ENCODE data around the gene FKBP11.

The FKBP11 gene

DNA sequence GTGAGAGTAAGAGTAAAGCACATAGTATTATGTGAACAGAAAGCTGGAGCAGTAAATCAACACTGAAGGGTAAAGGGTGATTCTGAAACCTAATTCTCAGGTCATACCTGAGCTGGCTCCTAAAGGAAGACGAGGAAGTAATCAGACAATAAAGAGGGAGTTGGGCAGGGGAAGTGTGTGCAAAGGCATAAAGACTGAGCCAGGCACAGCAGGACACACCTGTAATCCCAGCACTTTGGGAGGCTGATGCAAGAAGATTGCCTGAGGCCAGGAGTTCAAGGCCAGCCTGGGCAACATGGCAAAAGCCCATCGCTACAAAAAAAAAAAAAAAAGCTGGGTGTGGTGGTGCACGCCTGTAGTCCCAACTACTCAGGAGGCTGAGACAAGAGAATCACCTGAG is 22.4 kb upstream of the FKBP11 start:
- H3K36me3 ChIP-seq: peaks cover 15% of the 10 kb centered on the region
- no peak overlapping the region for H3K4me3 ChIP-seq (ENCODE audit: low read depth, low read length)
- no peak for DNase-seq
- H3K27ac ChIP-seq: no peak overlapping the region
- no peaks in the 10 kb centered on the region for H3K27me3 ChIP-seq (ENCODE audit: insufficient read depth, low read depth, severe bottlenecking)
- H3K9me3 ChIP-seq (ENCODE audit: severe bottlenecking): no peaks in the 10 kb centered on the region
- TF ChIP-seq CTCF (IDR thresholded peaks at IDR 0.05; ENCODE audit: low read depth, low read length): no peak

- Histone ChIP-seq H3K36me3 (peaks cover 11% of the 10 kb centered on the region), H3K27me3 (ENCODE audit: insufficient read depth, low read depth, severe bottlenecking) (no peaks in the 10 kb centered on the region), H3K4me3 (ENCODE audit: low read depth, low read length) (no peak overlapping the region), H3K27ac (no peak overlapping the region), H3K9me3 (ENCODE audit: severe bottlenecking) (no peaks in the 10 kb centered on the region)
- DNase-seq: no peak
- TF ChIP-seq CTCF (IDR thresholded peaks at IDR 0.05; ENCODE audit: low read depth, low read length): no peak
Observed at GRCh38 chr12:48946943-48947342, 21.7 kb upstream of the FKBP11 start.

GRCh38 chr12:48946205-48946604 is 20.9 kb upstream of the FKBP11 start:
- DNase-seq: no peak
- no peak for TF ChIP-seq CTCF (IDR thresholded peaks at IDR 0.05; ENCODE audit: low read depth, low read length)
- H3K27ac ChIP-seq: no peak overlapping the region
- peaks cover 14% of the 10 kb centered on the region for H3K36me3 ChIP-seq
- no peaks in the 10 kb centered on the region for H3K27me3 ChIP-seq (ENCODE audit: insufficient read depth, low read depth, severe bottlenecking)
- no peak overlapping the region for H3K4me3 ChIP-seq (ENCODE audit: low read depth, low read length)
- no peaks in the 10 kb centered on the region for H3K9me3 ChIP-seq (ENCODE audit: severe bottlenecking)

GRCh38 chr12:48943221-48943620 is 17.9 kb upstream of the FKBP11 start:
- H3K4me3 ChIP-seq (ENCODE audit: low read depth, low read length): no peak overlapping the region
- no peak for TF ChIP-seq CTCF (IDR thresholded peaks at IDR 0.05; ENCODE audit: low read depth, low read length)
- H3K27ac ChIP-seq: no peak overlapping the region
- H3K27me3 ChIP-seq (ENCODE audit: insufficient read depth, low read depth, severe bottlenecking): no peaks in the 10 kb centered on the region
- H3K36me3 ChIP-seq: peaks cover 22% of the 10 kb centered on the region
- no peaks in the 10 kb centered on the region for H3K9me3 ChIP-seq (ENCODE audit: severe bottlenecking)
- DNase-seq: no peak

GRCh38 chr12:48940181-48940580 is 14.9 kb upstream of the FKBP11 start:
- Histone ChIP-seq H3K36me3 (peaks cover 44% of the 10 kb centered on the region), H3K27ac (no peak overlapping the region), H3K4me3 (ENCODE audit: low read depth, low read length) (no peak overlapping the region), H3K9me3 (ENCODE audit: severe bottlenecking) (no peaks in the 10 kb centered on the region), H3K27me3 (ENCODE audit: insufficient read depth, low read depth, severe bottlenecking) (no peaks in the 10 kb centered on the region)
- DNase-seq: no peak
- no peak for TF ChIP-seq CTCF (IDR thresholded peaks at IDR 0.05; ENCODE audit: low read depth, low read length)

GRCh38 chr12:48938805-48939204 is 13.5 kb upstream of the FKBP11 start:
- peaks cover 49% of the 10 kb centered on the region for H3K36me3 ChIP-seq
- no peak for TF ChIP-seq CTCF (IDR thresholded peaks at IDR 0.05; ENCODE audit: low read depth, low read length)

More at GRCh38 chr12:48938805-48939204, 13.5 kb upstream of the FKBP11 start:
- Histone ChIP-seq H3K4me3 (ENCODE audit: low read depth, low read length) (no peak overlapping the region), H3K9me3 (ENCODE audit: severe bottlenecking) (no peaks in the 10 kb centered on the region), H3K27ac (no peak overlapping the region), H3K27me3 (ENCODE audit: insufficient read depth, low read depth, severe bottlenecking) (no peaks in the 10 kb centered on the region)
- no peak for DNase-seq

All from WERI-Rb-1 (cell line).